ENCODE results near the gene SEPTIN3.

SEPTIN3 gene

DNA sequence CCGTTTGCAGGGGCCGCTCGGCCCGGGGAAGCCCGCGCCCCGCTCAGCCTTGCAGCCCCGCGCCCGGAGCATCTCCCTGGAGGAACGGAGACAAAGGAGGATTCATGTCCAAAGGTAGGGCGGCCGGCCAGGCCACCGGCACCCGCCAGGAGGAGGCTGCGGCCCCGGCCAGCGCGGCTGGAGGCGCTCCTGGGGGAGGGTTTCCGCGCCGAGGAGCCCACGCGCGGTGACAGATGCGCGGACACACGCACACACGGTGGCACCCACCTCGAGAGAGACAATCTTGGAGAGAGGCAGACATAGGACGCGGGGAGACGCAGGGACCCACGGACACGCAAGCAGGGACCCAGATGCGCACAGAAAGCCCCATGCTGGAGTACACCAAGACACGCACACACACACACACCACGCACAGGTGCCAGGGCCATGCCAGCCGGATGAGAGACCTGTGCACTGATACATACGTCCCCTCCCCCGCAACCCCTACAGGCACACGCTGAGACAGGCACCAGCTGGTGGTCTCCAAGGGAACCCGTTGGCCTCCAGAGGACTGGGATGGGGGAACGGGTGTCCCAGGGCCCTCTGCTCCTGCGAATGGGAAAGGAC, 7.8 kb downstream of the SEPTIN3 start:
- DNase-seq = no peak

DNA sequence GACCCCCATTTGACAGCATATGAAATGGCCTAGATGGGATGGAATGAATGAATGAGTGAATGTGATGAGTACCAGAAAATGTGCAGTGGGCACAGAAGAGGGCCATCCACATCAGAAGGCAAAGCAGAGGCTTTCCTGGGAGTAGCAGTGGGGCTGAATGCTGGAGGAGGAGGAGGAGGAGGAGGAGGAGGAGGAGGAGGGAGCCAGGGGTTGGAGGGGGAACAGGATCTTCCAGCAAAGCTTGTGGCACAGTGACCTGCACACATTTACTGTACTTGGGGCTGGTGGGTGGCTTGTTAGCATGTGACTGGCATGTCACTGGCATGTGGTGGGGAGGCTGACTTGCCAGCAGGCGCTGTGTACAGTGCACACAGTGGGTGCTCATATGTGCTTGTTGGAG, 9.5 kb downstream of the SEPTIN3 start:
- DNase-seq = no peak

DNA sequence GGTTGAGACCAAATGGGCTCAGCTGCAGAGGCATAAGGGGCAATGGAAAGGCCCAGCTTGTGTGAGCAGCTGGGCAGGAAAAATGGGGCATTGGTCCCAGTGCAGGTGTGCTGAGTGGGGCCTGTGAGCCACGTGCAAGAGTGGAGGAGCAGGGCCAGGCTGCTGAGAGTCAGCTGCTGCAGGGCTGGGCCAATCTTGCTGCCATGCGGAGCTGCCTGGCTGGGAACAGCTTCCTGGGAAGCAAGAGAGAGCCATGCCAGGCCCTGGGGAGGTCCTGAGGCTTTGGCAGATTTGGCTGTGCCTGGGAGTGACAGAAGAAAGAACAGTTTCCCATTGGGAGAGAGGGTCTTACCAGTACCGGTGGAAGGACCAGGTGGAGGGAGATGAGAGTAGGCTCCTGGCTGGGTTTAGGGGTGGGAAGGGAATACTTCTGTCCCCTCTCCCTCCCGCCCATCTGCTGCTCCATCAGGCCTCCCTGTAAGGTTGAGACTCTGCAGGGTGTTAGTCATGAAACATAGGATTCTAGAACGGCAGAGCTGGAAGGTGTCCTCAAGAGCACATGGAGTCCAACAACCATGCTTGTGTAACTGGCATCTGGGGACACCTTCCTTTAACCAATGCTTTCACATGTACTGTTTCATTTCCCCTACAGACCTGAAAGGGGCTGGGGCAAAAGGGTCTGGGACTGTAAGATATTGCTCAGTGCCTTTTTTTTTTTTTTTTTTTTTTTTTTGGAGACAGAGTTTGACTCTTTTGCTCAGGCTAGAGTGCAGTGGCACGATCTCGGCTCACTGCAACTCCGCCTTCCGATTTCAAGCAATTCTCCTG, 10.4 kb downstream of the SEPTIN3 start:
- no peak for DNase-seq

DNA sequence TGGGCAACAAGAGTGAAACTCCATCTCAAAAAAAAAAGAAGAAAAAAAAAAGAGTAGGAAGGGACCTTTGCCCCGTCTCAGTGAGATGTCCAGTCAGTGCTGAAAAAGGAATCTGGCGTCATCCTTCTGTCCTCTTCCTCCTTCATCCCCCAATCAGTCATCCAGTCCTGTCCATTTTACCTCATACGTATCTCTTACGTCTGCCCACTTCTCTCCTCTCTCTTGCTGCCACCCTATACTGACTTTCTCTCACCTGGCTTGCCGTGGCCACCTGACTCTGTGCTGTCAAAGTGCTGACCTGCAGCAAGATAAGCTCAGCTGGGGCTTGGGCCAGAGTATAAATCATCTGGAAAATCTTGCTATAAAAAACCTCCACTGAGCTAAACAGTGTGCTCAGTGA, 13.6 kb downstream of the SEPTIN3 start:
- DNase-seq = no peak

DNA sequence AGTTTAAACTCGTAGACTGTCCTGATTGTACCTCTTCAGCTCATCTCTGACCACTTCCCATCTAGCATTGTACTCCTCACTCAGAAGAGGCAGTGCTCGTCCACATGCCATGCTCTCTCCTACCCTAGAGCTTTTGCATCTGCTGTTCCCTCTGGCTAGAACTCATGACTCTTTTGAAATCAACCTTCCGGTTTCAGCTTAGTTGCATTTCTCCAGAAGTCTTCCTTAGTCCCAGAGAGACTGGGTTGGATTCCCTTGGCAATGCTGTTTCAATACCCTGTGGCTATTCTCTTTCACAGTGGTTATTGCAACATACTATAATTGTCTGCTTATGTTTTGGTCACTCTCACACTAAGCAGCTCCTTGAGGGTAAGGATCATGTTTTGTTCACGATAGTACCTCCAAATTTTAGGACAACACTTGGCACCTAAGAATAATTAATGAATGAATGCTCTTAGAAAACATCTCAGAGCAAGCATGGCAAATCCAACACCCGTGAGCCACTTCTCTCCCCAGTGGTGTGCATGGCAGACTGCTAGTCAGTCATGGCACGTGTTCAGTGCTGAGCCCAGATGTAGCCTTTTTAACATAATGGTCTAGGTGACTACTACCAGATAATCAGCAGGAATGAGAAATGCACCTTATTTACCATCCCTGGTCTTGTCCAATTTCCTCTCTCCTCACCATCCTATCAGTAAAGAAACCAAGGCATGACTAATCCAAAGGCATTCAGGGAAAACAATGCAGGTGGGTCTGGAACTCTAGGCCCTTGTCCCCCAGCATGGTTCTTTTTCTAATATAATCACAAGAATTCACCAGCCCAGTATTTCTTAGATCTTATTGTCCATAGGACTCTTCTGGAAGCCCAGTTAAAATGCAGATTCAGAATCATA, 14.5 kb downstream of the SEPTIN3 start:
- DNase-seq = no peak

DNA sequence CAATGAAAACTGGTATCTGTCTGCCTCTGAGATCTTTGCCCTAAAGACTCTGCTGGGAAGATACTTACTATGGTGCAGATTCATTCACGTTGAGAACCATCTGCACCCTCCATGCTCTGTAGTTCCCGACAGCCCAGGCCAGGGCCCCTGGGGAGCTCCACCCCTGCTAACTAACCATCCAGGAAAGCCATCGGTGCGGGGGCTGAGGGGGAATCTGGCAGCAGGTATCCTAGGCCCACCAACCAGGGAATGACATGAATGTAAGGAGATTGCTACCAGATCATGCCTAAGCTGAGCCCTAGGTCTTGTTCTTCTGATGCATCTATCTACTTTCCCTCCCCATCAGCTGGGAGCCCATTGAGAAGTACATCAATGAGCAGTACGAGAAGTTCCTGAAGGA, 18.0 kb downstream of the SEPTIN3 start:
- DNase-seq = no peak

DNA sequence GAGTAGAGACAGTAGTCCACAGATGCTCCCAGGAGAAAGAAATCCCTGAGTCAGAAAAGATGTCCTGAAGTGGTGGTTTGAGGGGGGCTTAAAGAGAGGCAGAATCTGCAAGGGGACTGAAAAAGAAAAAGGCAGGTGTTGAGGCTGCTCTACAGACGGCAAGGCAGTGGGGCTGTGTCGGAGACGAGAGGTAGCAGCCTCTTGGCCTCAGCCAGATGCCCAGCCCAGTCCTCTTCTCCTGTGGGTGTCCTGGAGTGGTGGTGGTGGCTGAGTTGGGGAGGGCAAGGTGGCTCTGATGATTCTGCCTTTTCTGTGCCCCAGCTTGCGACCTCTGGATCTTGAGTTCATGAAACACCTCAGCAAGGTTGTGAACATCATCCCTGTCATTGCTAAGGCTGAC, 20.0 kb downstream of the SEPTIN3 start:
- no peak for DNase-seq

DNA sequence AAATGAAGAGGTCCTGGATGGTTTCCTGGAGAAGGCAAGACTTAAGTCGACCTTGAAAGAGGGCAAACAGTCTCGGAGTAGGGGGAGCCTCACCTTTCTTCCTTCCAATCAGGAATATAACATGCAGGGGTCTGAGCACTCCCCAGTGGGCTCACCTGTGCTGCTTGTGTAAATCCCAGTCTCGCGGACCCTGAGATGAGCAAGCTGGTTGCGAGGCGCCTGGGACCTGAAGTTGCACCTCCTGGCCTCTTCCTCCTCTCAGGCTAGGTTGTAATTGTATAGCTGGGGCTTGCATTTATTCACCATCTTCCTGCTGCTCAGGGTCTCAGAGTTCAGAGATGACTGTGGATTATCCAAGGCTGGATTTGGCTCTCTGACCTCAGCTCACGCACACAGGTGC, 21.9 kb downstream of the SEPTIN3 start:
- no peak for DNase-seq

DNA sequence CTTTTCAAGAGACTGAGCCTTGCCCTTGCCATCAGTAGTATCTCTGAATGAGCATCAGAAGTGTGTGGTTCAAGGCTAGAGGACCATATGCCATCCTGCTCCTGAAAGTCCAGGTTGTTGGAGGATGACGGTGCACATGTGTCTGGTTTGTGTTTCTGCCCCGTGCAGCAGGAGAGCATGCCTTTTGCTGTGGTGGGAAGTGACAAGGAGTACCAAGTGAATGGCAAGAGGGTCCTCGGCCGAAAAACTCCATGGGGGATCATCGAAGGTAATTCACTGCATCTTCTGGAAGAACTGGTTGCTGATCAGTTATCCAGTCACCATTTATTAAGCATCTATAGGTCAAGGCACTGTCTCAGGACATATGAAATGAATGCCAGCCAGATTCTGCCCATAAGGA, 23.3 kb downstream of the SEPTIN3 start:
- DNase-seq = no peak

DNA sequence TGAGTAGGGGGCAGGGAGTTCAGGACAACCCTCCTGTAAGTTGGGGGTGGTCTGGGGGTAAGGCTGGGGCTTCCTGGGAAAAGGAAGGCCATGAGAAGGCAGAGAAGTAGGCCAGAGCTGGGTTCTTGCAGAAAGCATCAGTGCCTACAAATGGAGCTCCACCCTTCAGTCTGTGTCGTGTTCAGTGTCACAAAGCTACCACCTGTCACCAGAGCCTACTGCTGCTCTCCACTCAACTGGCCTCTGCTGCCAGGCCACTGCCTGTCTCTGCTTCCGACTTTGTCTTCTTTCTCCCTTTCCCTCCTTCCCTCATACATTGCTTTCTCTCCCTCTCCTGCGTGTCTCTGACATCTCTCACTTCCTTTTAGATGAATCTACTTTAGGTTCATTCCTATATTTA, 26.0 kb downstream of the SEPTIN3 start:
- no peak for DNase-seq

DNA sequence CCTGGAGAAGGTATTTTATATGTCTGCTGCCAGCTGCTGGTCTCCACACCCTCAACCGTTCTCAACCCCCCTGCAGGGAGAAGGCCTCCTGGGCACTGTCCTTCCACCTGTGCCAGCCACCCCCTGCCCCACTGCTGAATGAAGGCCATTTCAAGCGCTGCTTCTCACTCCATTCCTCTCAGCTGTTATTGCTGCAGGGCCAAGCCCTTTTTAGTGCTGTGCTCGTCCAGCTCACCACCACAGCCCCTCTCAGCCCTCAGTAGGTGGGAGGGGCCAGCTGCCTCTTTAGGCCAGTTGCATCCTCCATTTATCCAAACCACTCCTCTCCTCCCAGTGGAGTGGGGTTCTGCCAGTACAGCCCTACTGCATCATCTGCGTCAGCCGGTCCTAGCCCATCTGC, 27.6 kb downstream of the SEPTIN3 start:
- DNase-seq = no peak

DNA sequence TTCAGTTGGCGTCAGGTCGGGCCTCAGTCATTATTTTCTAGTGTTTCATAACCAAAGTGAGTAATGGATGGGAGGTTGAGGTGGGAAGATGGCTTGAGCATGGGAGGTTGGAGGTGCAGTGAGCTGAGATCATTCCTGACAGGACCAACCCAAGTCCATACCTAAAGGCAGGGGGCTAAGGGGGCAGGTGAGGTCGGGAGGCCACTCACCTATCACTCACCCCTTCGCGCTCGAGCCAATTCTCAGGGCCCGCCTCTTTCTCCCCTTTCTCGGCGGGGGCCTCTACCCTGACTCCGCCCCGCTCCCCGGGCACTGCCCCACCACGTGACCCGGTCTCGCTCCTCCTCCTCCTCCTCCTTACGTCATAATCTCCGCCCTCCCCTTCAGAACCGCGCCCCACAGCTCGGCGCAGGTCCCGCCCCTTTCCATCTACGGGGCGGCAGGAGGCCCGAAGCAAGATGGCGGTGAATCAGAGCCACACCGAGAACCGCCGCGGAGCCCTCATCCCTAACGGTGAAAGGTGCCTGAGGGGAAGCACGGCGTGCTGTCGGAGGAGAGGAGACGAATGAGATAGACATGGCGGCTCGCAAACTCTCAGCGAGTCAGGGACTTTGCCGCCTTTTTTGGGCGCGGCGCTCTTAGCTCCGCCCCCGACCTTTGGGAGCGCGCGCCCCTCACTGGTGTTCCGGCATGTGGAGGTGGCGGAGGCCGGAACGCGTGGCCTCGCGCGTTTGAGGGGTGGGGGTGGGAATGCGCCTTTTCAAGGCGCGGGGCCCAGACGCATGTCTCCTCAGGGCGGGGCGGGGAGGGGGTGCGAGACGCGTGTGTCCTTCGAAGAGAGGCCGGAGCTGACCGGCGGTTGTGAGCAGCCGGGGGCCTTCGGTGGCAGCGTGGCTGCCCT, 29.4 kb downstream of the SEPTIN3 start, which contains the start of gene WBP2NL:
Gene WBP2NL, plus strand, starts transcription at position 428 of the 901 bp plus-strand sequence. Its CDS starts 31 bp downstream, at position 459.
- peak; percentile 86 for DNase-seq

DNA sequence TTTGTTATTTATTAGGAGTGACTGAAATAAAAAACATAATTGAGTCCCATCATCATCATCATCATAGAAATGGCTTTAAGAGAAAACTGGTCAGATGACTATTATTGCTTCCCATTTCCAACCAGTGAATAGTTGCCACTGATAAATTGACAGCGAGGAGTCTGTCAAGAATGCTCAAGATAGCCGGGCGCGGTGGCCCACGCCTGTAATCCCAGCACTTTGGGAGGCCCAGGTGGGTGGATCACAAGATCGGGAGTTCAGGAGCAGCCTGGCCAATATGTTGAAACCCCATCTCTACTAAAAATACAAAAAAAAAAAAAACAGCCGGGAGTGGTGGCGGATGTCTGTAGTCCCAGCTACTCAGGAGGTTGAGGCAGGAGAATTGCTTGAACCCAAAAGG, 31.2 kb downstream of the SEPTIN3 start:
- no peak for DNase-seq

DNA sequence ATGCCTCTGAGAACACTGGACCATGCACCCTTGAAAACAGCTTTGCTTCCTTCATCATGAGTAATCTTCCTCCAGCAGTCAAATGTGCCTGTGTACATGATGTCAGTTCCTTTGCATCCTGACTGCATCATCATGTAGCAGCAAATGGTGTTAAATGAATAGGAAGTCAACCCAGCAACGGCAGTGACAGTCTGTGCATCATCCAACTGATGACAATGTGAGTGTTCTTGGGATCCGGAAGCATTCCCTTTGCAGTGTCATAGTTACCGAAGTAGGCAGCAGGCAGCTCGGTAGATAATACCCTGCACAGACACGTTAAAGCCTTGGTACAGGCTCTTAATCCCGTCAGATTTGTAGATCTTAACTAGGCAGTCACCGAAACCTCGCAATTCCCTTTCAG, 31.9 kb downstream of the SEPTIN3 start:
- no peak for DNase-seq

DNA sequence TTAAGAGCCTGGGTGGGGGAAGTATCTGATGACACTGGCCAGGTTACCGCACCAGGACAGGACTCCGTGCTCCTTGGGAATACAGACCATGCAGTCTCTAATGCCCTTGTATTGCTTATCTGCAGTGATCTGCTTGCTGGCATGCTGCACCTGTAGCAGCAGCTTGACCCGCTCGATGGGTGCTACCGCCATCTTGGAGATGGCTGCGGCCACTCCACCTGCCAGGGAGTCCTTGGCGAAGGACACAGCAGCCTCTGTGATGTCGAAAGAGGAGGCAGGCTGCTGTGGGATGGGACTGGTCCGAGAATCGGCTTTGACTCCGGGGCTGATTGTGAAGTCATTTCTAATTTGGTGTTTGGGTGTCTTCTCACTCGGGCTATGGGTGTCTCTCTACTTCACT, 32.5 kb downstream of the SEPTIN3 start:
- no peak for DNase-seq

DNA sequence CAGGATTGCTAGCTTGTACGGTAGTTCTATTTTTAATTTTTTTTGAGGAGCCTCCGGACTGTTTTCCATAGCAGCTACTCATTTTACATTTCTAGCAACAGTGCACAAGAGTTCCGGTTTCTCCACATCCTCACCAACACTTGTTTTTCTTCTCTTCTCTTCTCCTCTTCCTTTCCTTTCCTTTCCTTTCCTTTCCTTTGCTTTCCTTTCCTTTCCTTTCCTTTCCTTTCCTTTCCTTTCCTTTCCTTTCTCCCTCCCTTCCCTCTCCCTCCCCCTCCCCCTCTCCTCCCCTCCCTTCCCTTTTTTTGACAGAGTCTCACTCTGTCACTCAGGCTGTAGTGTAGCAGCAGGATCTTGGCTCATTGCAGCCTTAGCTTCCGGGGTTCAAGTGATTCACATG, 38.7 kb downstream of the SEPTIN3 start:
- DNase-seq = no peak

DNA sequence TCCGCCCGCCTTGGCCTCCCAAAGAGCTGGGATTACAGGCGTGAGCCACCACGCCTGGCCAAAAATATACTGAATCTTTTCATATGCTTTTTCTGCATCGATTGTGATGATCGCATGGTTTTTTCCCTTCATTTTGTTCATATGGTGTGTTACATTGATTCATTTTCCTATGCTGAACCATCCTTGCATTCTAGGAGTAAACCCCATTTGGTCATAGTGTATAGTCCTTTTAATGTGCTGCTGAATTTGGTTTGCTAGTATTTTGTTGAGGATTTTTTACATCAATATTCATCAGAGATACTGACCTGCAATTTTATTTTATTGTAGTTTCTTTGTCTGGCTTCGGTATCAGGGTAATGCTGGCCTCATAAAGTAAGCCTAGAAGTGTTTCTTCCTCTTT, 41.5 kb downstream of the SEPTIN3 start:
- DNase-seq = no peak

DNA sequence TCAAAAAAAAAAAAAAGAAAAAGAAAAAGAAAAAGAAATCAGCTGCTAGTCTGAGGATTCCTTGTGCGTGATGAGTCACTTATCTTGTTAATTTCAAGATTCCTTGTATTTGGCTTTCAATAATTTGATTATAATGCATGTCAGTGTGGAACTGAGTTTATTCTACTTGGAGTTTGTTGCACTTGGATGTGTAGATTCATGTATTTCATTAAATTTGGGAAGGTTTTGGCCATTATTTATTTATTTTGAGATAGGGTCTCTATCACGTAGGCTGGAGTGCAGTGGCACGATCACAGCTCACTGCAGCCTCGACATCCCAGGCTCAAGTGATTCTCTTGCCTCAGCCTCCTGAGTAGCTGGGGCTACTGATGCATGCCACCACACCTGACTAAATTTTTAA, 44.1 kb downstream of the SEPTIN3 start:
- no peak for DNase-seq

DNA sequence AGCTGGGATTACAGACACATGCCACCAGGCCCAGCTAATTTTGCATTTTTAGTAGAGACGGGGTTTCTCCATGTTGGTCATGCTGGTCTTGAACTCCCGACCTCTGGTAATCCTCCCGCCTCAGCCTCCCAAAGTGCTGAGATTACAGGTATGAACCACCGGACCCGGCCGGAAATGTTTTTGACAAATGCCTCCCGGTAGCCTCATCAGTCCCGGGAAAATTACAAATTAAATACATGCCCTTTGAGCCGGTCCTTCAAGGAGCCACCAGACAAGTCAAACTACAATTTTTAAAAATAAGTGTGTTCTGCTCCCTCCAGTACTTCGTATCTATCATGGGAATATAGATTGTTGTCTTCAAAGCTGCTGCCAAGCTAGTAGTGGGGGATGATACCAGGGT, 46.9 kb downstream of the SEPTIN3 start:
- DNase-seq = no peak

DNA sequence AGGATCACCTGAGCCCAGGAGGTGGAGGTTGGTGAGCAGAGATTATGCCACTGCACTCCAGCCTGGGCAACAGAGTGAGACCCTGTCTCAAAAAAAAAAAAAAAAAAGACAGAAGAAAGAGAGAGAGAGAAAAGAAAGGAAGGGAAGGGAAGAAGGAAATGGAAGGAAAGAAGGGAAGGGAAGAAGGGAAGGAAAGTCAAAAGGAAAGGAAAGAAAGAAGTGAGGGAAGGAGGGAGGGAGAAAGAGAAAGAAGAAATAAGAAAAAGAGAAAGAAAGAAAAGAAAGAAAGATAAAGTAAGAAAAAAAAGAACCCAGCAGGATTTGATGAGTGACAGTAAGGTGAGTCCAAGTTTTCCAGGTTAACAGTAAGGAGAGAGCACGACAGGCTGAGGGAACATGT, 49.0 kb downstream of the SEPTIN3 start:
- no peak for DNase-seq
